Skeletal muscle tissue (tissue), 4 donors: ENCODE measurements around the gene TENM4. TPM values are rescaled to one million over a fixed set of nuclear protein-coding genes. Genes with fewer than 3 reads are reported as not detected.

Experiments
- H3K27ac ChIP-seq: one replicate; pipeline ENCODE4 v1.7.0; 2013; ENCODE audit warnings: mild to moderate bottlenecking, low read depth, low read length, inconsistent platforms
- H3K27me3 ChIP-seq, 3 donors: one replicate each; pipeline ENCODE4 v1.7.0; 2013; ENCODE audit warnings: low read length in 3 of 3; ENCODE audit not compliant: control insufficient read depth in 3 of 3, insufficient read depth in 3 of 3
- H3K36me3 ChIP-seq, 3 donors: one replicate each; pipeline ENCODE4 v1.7.0; 2013; ENCODE audit warnings: low read length in 3 of 3; ENCODE audit not compliant: control insufficient read depth in 3 of 3, insufficient read depth in 3 of 3
- H3K4me1 ChIP-seq, 3 donors: one replicate each; pipeline ENCODE4 v1.7.0; 2013; ENCODE audit warnings: low read length in 3 of 3, mild to moderate bottlenecking in 3 of 3; ENCODE audit not compliant: control insufficient read depth in 3 of 3, insufficient read depth in 3 of 3
- H3K4me3 ChIP-seq, 3 donors: one replicate each; pipeline ENCODE4 v1.7.0; 2013; ENCODE audit warnings: low read length in 3 of 3
- H3K9ac ChIP-seq, 3 donors: one replicate each; pipeline ENCODE4 v1.7.0; 2013; ENCODE audit warnings: low read length in 3 of 3, mild to moderate bottlenecking in 3 of 3, moderate library complexity in 2 of 3, low read depth in 1 of 3
- H3K9me3 ChIP-seq, 3 donors: one replicate each; pipeline ENCODE4 v1.7.0; 2013; ENCODE audit warnings: low read length in 3 of 3; ENCODE audit not compliant: control insufficient read depth in 3 of 3
- total RNA-seq: library from RNA; depleted of rRNA; stranded (reverse); fragments of >200 nt; gene quantifications from one replicate; pipeline ENCODE4 v1.2.3, GENCODE V29; 2014
- donor health status: Osteomylitis.

Gene TENM4
- total RNA-seq, 1 donor from 2014 or later: 18.3 TPM

- Histone ChIP-seq H3K9me3 (no peaks in the 10 kb centered on the region), H3K27ac (no peak overlapping the region), H3K4me1 (no peaks in the 10 kb centered on the region), H3K9ac (no peak overlapping the region), H3K4me3 (no peak overlapping the region), H3K27me3 (no peaks in the 10 kb centered on the region), H3K36me3 (no peaks in the 10 kb centered on the region)
These were observed 289.9 kb downstream of the TENM4 start for GRCh38 chr11:79150966-79151365.

GRCh38 chr11:79150320-79150719, 290.5 kb downstream of the TENM4 start:
- Histone ChIP-seq H3K4me1 (no peaks in the 10 kb centered on the region), H3K36me3 (no peaks in the 10 kb centered on the region), H3K4me3 (no peak overlapping the region), H3K27ac (no peak overlapping the region), H3K9me3 (no peaks in the 10 kb centered on the region), H3K27me3 (no peaks in the 10 kb centered on the region), H3K9ac (no peak overlapping the region)

GRCh38 chr11:79147731-79148130, 293.1 kb downstream of the TENM4 start:
- Histone ChIP-seq H3K9me3 (no peaks in the 10 kb centered on the region), H3K27ac (no peak overlapping the region), H3K4me3 (no peak overlapping the region), H3K4me1 (no peaks in the 10 kb centered on the region), H3K36me3 (no peaks in the 10 kb centered on the region), H3K9ac (no peak overlapping the region), H3K27me3 (no peaks in the 10 kb centered on the region)

GRCh38 chr11:79147011-79147410, 293.8 kb downstream of the TENM4 start:
- no peaks in the 10 kb centered on the region for H3K4me1 ChIP-seq
- H3K27ac ChIP-seq: no peak overlapping the region
- no peak overlapping the region for H3K9ac ChIP-seq
- H3K9me3 ChIP-seq: no peaks in the 10 kb centered on the region
- no peaks in the 10 kb centered on the region for H3K27me3 ChIP-seq
- no peak overlapping the region for H3K4me3 ChIP-seq
- no peaks in the 10 kb centered on the region for H3K36me3 ChIP-seq

GRCh38 chr11:79139900-79140299, 300.9 kb downstream of the TENM4 start:
- no peaks in the 10 kb centered on the region for H3K9me3 ChIP-seq
- H3K4me3 ChIP-seq: no peak overlapping the region
- no peak overlapping the region for H3K27ac ChIP-seq
- H3K9ac ChIP-seq: no peak overlapping the region
- no peaks in the 10 kb centered on the region for H3K27me3 ChIP-seq
- H3K4me1 ChIP-seq: no peaks in the 10 kb centered on the region
- no peaks in the 10 kb centered on the region for H3K36me3 ChIP-seq

- no peaks in the 10 kb centered on the region for H3K4me1 ChIP-seq
- no peak overlapping the region for H3K9ac ChIP-seq
- H3K9me3 ChIP-seq: peaks cover 0 to 4% (median 3%) of the 10 kb centered on the region in 3 donors
- no peak overlapping the region for H3K27ac ChIP-seq
- no peaks in the 10 kb centered on the region for H3K36me3 ChIP-seq
- no peak overlapping the region for H3K4me3 ChIP-seq
- no peaks in the 10 kb centered on the region for H3K27me3 ChIP-seq
These were observed 311.1 kb downstream of the TENM4 start for GRCh38 chr11:79129702-79130101.

GRCh38 chr11:79128291-79128690, 312.5 kb downstream of the TENM4 start:
- Histone ChIP-seq H3K9me3 (peaks cover 0 to 4% (median 3%) of the 10 kb centered on the region in 3 donors), H3K36me3 (no peaks in the 10 kb centered on the region), H3K4me3 (no peak overlapping the region), H3K4me1 (no peaks in the 10 kb centered on the region), H3K27ac (no peak overlapping the region), H3K9ac (no peak overlapping the region), H3K27me3 (no peaks in the 10 kb centered on the region)

GRCh38 chr11:79122759-79123158, 318.1 kb downstream of the TENM4 start:
- Histone ChIP-seq H3K27me3 (no peaks in the 10 kb centered on the region), H3K9ac (no peak overlapping the region), H3K36me3 (no peaks in the 10 kb centered on the region), H3K4me1 (peaks cover 2 to 15% (median 6%) of the 10 kb centered on the region in 3 donors), H3K27ac (no peak overlapping the region), H3K9me3 (peaks cover 0 to 4% (median 3%) of the 10 kb centered on the region in 3 donors), H3K4me3 (no peak overlapping the region)

- H3K27me3 ChIP-seq: no peaks in the 10 kb centered on the region
- no peak overlapping the region for H3K27ac ChIP-seq
- no peak overlapping the region for H3K9ac ChIP-seq
- H3K4me3 ChIP-seq: no peak overlapping the region
- H3K4me1 ChIP-seq: peaks cover 2 to 15% (median 6%) of the 10 kb centered on the region in 3 donors
- H3K36me3 ChIP-seq: no peaks in the 10 kb centered on the region
- H3K9me3 ChIP-seq: peaks cover 0 to 3% (median 0%) of the 10 kb centered on the region in 3 donors
These were observed 319.5 kb downstream of the TENM4 start for GRCh38 chr11:79121351-79121750.

- Histone ChIP-seq H3K27ac (no peak overlapping the region), H3K4me1 (peaks cover 2 to 15% (median 6%) of the 10 kb centered on the region in 3 donors), H3K9me3 (no peaks in the 10 kb centered on the region), H3K36me3 (no peaks in the 10 kb centered on the region), H3K9ac (no peak overlapping the region), H3K27me3 (no peaks in the 10 kb centered on the region), H3K4me3 (no peak overlapping the region)
These were observed 321.1 kb downstream of the TENM4 start for GRCh38 chr11:79119491-79120284.
